ENCODE results near the gene POU3F1.
"Not testable (repeated sequence)": the region's sequence is repeated elsewhere in the genome, so short reads cannot be mapped to it uniquely, and the experiment has no call there.

The POU3F1 gene

DNA sequence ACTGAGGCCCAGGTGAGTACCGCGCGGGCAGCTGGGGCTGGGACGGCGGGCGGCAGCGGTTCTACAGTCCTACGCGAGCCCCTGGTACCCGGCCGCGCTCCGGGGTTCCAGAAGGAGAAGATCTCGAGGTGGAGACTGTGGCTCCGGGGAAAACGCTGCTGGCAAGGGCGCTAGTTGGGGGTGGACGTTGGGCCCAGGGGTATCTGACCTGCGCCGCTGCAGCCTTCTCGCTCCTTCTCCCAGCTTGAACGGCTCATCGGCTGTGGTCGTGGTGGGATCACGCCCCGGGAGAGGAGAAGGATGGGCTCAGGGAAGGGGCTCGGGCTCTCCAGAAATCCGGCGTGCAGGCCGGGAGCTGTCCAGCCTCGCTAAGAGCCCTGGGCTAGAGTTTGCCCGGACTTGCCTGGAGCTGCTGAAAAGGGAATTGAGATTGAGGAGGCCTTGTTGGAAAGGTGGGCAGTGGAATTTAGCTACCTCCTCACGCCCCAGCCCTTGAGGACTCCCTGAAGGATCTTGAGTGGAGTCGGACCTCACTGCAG is 1.1 kb upstream of the POU3F1 start:
- no peak for DNase-seq (ENCODE audit: low read depth in 1 of 2, low spot score in 1 of 2)

DNA sequence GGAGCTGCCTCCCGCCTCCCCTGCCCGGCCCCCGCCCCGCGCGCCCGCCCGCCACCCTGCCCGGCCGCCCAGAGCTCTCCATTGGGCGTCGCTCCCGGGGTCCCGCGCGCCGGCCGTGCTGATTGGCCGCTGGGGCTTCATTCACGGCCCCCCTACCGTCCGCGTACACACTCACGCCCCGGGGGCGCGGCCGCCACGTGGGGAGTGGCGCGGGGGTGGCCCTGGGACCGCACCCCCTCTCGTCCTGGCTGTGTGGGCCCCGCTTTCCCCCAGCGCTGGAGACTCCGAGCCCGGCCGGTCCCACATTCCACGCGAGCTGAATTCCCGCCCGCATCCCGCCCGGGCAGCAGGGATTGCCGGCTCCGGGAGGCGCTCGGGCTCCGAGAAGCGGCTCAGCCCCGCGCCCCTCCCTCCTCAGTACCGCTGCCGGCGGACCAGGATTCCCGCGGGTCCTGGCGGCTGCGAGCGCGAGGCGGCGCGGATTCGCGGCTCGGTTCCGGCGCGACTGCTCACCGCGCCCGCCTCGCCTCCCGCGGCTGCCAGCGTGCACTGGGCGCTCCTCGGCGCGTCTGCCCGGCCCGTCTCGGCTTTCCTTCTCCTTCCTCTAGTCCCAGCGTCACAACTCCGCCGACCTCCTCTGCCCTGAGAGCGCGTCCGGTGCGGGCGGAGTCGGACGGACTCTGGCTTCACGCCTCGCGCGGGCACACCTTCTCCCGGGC is 450 bp upstream of the POU3F1 start:
- DNase-seq (ENCODE audit: low read depth in 1 of 2, low spot score in 1 of 2), result peak; percentile 42 to 72

DNA sequence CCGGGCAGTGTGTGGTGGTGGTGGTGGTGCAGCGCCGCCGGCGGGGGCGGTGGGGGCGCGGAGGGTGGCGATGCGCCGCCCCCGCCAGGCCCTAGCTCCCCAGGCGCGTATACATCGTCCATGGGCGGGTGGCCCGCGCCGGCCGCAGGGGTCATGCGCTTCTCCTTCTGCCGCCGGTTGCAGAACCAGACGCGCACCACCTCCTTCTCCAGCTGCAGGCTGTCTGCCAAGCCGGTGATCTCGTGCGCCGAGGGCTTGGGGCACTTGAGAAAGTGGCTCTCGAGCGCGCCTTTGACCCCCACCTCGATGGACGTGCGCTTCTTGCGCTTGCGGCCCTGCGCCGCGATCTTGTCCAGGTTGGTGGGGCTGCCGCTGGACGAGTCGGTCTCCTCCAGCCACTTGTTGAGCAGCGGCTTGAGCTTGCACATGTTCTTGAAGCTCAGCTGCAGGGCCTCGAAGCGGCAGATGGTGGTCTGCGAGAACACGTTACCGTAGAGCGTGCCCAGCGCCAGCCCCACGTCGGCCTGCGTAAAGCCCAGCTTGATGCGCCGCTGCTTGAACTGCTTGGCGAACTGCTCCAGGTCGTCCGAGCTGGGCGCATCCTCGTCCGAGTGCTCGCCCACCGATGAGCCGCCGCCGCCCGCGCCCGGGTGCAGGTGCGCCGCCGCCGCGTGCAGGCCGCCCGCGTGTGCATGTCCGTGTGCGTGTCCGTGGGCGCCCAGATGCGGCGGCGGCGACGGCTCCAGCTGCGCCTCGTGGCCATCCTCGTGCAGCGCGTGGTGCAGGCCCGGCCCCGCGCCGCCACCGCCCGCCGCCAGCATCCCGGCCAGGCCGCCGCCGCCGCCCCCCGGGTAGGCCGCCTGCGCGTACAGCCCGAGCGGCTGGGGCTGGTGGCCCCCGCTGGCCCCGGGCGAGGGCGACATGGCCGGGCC is 926 bp downstream of the POU3F1 start:
- DNase-seq (ENCODE audit: low read depth in 1 of 2, low spot score in 1 of 2), result no peak

DNA sequence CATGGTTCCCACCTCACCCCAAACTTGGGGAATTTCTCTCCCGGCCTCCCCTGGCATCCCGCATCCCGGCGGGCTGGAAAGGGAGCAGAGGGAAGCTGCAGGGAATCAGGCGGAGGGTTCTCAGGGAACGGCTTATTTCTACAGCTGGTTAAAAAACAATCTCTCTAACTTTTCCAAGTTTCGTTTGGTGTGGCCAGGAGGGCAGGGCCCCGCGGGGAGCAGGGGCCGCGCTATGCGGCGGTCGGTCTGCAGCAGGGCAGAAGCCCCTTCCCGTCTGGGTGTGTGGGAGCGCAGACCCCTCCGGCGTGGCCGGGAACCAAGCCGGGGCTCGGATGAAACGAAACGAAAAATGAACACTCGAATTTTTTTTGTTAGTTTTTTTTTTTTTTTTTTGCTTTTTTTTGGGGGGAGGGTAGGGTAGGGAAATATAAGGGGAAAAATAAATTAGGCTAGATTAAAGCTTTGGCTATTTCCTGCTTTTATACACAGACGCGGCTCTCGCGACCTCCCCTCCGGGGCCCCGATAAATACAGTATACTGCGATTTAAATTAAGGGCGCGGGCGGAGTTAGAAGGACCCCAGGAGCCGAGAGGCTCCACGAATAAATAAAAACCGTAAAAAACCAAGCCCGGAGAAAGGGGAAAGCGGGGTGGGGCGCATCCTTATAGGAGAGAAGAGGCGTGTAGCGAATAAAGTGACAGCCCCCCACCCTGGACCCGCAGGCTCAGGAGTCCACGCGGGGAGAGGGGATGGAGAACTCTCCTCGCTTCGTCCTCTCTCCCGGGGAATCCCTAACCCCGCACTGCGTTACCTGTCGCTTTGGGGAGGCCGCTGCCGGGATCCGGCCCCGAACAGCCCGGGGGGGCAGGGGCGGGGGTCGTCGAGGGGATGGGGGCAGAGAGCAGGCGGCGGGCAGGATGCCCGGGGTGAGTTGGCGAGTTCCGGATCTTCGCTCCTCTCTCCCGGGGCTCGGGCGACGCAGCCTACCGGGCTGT is 2.1 kb downstream of the POU3F1 start:
- no peak for DNase-seq (ENCODE audit: low read depth in 1 of 2, low spot score in 1 of 2)

DNA sequence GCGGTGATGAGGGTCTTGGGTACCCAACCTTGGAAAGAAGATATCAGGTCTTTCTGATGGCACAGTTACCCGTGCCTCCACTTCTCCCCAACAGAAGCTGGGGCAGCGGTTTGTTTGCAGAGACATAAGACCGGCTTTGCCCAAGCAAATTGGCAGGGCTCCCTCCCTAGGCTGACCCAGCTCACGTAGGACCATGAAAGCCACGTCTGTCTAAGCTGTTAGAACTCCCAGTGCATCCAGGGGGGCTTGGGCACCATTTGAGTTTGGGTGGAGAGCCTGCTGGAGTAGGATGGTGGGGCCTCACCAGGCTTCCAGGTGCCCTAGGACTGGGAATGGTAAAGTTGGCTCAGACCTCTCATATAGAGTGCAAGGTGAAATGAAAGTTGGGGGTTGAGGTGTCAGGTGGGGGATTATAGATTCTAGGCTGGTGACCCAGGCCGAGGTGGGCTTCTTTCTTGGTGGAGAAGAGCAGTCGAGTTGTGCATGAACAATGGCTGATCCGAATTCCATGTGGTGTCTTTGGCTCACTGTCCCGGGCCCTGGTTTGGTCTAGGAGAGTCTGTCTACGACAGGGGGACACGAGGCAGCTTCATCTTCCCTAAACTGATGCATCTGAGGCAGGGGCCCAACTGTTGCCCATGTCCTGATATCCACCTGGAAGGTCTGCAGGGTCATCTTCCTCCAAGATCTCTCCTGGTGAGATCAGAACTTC is 3.4 kb downstream of the POU3F1 start:
- DNase-seq (ENCODE audit: low read depth in 1 of 2, low spot score in 1 of 2), result no peak

DNA sequence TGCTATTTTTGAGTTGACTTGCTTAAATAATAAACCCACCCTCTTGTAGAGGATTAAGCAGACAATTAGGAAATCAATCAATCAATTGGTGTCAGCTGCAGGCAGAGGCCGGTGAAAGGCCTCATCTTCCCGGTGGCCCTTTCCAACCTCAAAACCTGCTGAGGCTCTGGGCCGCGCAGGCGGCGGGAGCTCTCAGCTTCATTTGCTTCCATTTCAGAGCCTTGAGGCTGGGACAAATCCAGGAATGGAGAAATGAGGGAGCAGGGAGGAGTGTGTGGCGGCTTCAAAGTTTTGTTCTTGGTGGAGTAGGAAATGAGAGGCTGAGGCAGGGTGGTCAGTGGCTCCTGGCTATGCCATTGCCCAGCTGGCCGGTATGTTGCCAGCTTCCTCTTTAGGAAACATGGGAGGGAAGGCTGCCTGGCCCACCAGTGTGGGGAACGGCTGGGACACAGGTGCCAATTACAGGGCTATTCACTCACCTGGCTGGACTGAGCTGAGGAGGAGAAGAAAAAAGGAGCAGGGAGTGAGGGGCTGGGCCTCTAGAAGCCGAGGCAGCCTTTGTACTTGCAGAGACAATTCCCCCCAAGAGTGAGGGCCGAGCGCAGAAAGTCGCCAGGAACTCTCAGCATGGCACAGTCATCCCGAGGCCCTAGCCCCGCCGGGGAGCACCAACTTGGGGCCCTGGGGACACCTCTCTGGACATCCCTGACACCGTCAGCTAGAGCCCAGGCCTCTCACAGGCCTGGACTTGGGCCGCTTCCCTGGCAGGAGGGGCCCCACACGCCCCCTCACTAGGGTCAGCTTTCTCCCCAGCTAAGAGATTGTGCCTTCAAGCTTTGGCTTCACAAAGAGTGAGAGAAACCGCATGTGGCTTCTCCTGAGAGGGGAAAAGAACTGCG is 4.4 kb downstream of the POU3F1 start:
- DNase-seq (ENCODE audit: low read depth in 1 of 2, low spot score in 1 of 2), result no peak

DNA sequence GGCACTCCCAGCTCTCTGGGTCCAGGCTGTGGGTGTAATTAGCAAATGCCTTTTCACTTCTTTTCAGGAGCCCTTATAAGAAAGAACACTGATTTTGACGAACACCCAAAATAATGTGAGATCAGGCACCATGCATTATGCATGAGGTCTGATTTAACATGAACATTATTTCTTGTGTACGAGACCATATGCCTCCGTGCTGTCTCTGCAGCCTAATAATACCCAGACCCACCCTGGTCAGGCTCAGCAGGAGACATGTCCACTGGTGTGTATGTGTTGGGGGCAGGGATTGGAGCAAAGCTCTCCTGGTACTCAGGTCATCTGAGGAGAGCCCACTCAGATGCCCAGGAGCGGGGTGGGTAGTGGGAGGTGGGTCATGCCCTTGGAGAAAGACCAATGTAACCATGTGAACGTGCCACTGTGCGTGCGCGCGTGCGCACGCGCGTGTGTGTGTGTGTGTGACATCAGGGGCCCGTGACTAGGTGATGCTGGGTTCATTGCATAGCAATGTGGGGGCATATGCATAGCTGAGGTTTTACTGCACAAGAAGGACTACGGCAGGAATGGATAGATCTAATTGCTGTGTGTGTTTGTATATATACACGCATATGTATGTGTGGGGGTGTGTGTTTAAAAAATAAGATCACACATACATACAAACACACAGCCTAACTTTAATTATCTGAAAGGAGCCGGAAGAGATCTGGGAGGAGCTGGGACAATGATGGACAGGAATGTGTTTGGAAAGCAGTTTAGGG is 7.1 kb downstream of the POU3F1 start:
- DNase-seq (ENCODE audit: low read depth in 1 of 2, low spot score in 1 of 2), result no peak

DNA sequence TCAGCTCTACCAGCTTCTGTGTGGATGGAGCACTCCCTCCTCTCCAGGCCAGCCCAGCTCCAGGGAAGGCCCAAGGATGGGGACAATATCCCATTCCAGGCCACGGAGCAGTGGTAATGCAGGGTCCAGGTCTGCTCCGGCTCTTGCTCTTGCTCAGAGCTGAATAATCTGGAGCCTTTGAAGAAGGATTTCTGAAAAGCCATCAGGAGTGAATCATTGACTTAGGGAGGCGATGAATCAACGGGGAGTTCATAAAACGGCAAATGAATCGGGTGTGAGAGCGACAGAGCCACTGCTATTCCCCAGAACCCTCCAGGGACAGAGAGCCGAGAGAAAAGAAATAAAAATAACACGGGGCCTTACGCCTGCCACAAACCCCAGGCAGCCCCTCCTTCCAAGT is 7.7 kb downstream of the POU3F1 start:
- no peak for DNase-seq (ENCODE audit: low read depth in 1 of 2, low spot score in 1 of 2)

DNA sequence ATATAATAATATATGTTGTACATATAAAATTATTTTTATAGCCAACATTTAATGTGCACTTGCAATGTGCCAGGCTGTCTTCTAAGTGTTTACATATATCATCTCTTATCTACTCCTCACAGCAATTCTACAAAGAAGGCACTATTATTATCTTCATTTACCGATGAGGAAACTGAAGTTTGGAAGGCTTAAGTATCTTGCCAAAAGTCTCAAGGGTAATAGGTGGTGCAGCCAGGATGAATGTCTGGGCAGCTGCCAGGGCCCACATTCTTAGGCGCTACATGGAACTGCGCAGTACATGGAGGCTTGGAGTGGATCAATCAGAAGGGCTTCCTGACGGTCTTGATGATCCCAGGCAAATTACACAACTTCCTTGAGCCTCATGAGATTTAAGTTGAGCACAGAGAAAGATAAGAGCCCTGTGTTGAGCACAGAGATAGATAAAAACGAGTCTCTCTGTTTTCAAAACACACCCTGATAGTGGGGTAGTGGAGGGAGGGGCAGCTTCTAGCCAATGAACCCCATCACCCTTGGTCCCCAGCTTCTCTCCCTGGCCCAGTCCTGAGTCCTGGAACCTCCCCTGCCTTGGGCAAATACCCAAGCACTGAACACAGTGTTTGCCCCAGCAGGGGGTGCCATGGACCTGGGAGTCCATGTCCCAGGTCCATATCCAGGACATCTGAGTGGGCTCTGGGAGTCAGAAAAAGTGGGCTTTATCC is 9.2 kb downstream of the POU3F1 start:
- DNase-seq (ENCODE audit: low read depth in 1 of 2, low spot score in 1 of 2), result no peak

DNA sequence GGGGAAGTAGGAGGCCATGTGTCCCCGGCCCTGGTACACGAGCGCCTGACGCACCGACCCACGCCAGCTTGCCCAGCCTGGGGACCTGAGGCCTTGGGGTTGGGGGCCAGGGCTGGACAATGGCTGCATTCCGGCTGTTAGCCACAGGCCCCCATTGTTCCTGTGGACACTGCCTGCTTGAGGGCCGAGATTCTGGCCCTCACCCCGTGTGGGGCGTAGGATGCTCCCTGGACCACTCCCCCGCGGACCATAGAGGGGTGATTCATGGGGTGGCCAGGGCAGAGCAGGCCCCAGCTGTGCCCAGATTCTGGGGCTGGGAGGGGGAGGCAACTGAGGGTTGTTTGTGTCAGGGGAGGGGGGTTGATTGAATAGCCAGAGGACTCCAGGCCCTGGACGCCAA is 11.7 kb downstream of the POU3F1 start:
- no peak for DNase-seq (ENCODE audit: low read depth in 1 of 2, low spot score in 1 of 2)

DNA sequence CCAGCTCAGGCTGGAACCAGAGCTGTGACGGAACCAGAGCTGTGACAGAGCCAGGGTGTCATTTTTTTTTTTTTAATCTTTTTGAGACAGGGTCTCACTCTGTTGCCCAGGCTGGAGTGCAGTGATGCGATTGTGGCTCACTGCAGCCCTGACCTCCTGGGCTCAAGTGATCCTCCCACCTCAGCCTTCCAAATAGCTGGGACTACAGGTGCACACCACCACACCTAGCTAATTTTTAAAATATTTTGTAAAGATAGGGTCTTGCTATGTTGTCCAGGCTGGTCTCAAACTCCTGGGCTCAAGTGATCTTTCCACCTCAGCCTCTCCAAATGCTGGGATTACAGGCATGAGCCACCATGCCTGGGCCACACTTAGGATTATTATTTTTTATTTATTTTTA is 13.6 kb downstream of the POU3F1 start:
- DNase-seq (ENCODE audit: low read depth in 1 of 2, low spot score in 1 of 2), result not testable (repeated sequence)

DNA sequence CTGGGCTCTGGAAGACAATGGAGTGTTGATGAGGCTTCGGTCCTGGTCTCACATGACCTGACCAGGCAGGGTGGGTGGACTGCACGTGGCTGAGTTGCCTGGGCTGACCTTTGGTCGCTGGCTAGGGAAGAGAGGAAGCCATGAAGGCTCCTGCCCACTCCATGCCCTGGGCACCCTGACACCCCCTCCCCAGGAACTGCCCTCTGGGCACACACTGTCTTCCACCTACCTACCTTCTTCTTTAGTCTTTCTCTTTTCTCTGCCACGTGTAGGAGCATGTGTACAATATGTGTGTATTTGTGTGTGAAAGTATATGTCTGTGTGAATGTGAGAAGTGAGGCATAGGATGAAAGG is 15.1 kb downstream of the POU3F1 start:
- DNase-seq (ENCODE audit: low read depth in 1 of 2, low spot score in 1 of 2), result no peak

DNA sequence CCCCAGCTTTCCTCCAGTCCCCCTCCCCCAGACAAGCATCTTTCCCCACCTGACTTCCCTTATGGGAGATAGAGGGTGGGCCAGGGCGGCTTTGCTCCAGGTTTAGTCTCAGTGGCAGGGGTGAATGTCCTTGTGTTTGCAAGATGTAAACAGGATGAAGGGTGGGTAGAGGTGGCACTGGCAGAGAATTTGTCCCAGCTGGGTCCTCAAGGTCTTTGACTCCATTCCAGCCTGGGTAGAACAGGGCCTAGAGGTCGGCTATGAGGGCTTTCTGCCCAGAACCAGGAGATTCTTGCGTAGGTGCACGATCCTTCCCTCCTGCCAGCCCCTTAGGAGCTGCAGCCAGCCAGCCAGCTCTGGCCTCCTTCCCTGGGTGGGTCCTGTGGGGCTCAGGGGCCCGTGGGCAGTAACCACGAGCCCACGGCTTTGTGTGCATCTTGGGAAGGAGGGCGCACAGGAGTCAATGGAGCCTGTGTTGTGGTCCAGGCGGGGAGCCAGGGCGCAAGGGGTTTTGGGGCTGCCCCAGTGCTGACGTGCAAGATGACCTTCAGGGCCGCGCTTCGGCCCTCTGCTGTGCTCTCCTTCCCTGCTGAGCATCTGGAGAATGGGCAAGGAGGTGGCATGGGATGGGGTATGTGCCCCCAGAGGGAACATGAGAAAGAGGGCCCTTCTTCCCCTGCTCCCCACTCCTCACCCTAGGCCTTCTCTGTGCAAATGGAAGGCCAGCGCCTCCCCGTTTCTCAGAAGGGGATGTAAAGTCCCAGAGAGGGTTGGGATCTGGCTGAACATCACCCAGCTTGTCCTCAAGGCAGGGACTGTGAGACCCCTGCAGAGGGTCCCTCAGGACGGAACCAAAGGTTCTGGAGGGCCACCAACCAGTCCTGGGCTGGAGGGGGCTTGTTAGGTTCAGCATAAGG is 15.7 kb downstream of the POU3F1 start:
- DNase-seq (ENCODE audit: low read depth in 1 of 2, low spot score in 1 of 2), result no peak

DNA sequence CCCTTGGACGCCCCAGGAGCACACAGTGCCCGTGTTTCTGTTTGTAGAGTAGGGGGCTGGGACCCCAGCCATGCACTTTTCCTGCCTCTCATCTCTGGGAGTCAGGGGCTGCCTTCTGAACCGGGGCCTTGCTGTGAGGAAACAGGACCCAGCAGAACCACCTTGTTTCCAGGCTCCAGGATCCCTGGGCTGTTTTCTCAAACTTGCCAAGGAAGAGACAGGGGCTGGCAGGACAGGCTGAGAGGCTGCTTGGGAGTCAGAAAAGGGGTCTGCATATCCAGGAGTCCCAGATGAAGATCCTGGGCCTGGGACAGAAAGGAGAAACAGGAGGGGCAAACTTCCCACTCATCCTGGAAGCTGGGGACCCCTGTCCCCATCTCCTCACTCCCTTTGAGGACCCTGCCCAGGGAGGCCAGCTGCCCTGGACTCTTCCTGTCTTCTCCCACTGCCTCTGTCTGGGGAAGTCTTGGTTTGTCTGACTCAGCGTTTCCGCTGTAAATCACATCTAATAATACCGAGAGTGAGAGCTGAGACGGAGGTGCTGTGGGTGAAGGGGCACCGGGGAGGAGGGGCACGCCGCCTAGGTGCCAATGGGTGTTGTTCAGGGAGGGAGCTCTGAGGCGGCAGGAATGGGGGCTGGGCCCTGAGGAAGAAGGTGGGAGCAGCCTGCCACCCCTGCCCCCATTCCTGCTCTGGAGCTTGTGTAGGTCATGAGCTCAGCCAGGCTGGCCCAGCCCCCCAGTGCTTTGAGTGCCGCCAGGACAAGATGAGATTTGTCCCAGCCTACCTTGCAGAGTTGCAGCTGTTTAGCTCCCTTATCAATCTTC is 16.7 kb downstream of the POU3F1 start:
- peak in 1 of 2 donors; percentile 61 for DNase-seq (ENCODE audit: low read depth in 1 of 2, low spot score in 1 of 2)

DNA sequence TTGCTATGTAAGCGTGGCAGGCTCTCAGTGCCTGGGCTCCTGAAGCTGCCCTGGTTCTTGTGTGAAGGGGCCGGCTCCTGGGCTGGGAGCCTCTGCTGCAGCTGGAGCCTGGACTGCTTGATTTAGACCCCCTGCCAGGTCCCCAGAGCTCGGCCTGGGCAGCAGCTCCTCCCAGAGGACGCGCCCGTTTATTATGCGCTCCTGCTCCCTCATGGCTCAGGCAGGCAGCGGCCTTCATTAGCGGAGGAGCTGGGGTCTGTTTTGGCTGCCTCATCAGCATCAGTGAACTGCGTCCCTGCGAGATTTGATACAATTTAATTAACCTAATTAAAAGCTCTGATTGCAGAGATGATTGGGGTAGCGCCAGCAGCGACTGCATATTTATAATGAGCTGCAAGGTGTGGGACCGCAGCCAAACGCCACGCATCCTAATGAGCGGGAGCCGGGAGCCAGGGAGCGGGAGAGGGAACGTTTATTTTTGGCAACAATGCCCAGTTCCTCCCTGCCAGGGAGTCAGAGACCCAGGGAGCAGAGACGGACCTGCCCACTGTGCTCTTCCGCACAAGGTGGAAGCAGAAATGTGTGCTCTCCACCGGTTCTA is 17.4 kb downstream of the POU3F1 start:
- no peak for DNase-seq (ENCODE audit: low read depth in 1 of 2, low spot score in 1 of 2)

DNA sequence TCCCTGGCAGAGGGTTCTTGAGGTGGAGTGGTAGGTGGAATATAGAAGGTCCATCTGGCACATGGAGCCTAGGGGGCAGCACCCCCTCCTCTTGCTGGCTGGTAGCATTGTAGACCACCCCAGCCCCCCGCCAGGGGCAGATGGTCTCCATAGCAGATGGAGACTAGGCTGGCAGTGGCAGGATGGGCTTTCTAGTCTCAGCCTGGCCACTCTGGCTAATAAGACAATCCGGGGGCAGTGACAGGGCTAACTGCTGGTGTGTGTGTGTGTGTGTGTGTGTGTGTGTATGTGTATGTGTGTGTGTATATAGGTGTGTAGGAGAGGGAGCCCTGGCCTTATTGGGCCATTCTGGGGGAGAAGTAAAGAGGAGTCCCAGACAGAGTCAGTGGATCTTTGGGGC is 17.9 kb downstream of the POU3F1 start:
- DNase-seq (ENCODE audit: low read depth in 1 of 2, low spot score in 1 of 2), result no peak

All from stimulated activated CD4-positive, alpha-beta T cell treated with anti-CD3 and anti-CD28 coated beads, Interleukin-15, amount 100 ng/mL, for 1 hour (primary cell).